ENCODE measurements around the gene IQSEC1.

GRCh38 chr3:13115576-13115910, 42.3 kb upstream of the IQSEC1 start:
- TF ChIP-seq POLR2AphosphoS5 (IDR thresholded peaks at IDR 0.05), result no peak
- TF ChIP-seq, protein P1, sequence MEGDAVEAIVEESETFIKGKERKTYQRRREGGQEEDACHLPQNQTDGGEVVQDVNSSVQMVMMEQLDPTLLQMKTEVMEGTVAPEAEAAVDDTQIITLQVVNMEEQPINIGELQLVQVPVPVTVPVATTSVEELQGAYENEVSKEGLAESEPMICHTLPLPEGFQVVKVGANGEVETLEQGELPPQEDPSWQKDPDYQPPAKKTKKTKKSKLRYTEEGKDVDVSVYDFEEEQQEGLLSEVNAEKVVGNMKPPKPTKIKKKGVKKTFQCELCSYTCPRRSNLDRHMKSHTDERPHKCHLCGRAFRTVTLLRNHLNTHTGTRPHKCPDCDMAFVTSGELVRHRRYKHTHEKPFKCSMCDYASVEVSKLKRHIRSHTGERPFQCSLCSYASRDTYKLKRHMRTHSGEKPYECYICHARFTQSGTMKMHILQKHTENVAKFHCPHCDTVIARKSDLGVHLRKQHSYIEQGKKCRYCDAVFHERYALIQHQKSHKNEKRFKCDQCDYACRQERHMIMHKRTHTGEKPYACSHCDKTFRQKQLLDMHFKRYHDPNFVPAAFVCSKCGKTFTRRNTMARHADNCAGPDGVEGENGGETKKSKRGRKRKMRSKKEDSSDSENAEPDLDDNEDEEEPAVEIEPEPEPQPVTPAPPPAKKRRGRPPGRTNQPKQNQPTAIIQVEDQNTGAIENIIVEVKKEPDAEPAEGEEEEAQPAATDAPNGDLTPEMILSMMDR (IDR thresholded peaks at IDR 0.05), result no peak

All from transverse colon (tissue), 4 donors.